ENCODE measurements around the gene PANK4. TPM values are rescaled to one million over a fixed set of nuclear protein-coding genes. Genes with fewer than 3 reads are reported as not detected.
"Not testable (repeated sequence)": the region's sequence is repeated elsewhere in the genome, so short reads cannot be mapped to it uniquely, and the experiment has no call there.

PANK4 gene
- total and polyA plus RNA-seq, 8 donors = 23.2 to 30.9 (median 28.1) TPM

GRCh38 chr1:2463396-2463795 is 63.0 kb downstream of the PANK4 start:
- H3K36me3 ChIP-seq = no peaks in the 10 kb centered on the region
- H3K27ac ChIP-seq = no peak overlapping the region
- H3K4me3 ChIP-seq = no peak overlapping the region
- no peak for ATAC-seq
- intact Hi-C loops (cut with DNase I) = no loop called here
- no peak for TF ChIP-seq CTCF (IDR thresholded peaks at IDR 0.05)
- H3K9me3 ChIP-seq = no peaks in the 10 kb centered on the region
- peaks cover 0 to 5% of the 10 kb centered on the region in 2 donors for H3K4me1 ChIP-seq
- DNase-seq = peak in 2 of 4 donors; percentile 40 to 77
- peaks cover 5 to 84% of the 10 kb centered on the region in 2 donors for H3K27me3 ChIP-seq

- H3K9me3 ChIP-seq = no peaks in the 10 kb centered on the region
- no peak for TF ChIP-seq CTCF (IDR thresholded peaks at IDR 0.05)
- peaks cover 5 to 83% of the 10 kb centered on the region in 2 donors for H3K27me3 ChIP-seq
- H3K4me3 ChIP-seq = no peak overlapping the region
- peaks cover 0 to 5% of the 10 kb centered on the region in 2 donors for H3K4me1 ChIP-seq
- ATAC-seq = no peak
- no peak for DNase-seq
- intact Hi-C loops (cut with DNase I) = no loop called here
- no peak overlapping the region for H3K27ac ChIP-seq
- H3K36me3 ChIP-seq = no peaks in the 10 kb centered on the region
Measured at GRCh38 chr1:2462819-2463218, 63.6 kb downstream of the PANK4 start.

GRCh38 chr1:2460996-2461751 is 65.2 kb downstream of the PANK4 start:
- intact Hi-C loops (cut with DNase I) = no loop called here
- ATAC-seq = no peak
- no peak overlapping the region for H3K4me3 ChIP-seq
- H3K36me3 ChIP-seq = no peaks in the 10 kb centered on the region
- no peaks in the 10 kb centered on the region for H3K9me3 ChIP-seq
- no peak for DNase-seq
- H3K27me3 ChIP-seq = peaks cover 0 to 83% of the 10 kb centered on the region in 2 donors
- TF ChIP-seq CTCF (IDR thresholded peaks at IDR 0.05) = no peak
- H3K4me1 ChIP-seq = peaks cover 0 to 5% of the 10 kb centered on the region in 2 donors
- no peak overlapping the region for H3K27ac ChIP-seq

- Histone ChIP-seq H3K4me1 (peaks cover 0 to 5% of the 10 kb centered on the region in 2 donors), H3K36me3 (no peaks in the 10 kb centered on the region), H3K9me3 (no peaks in the 10 kb centered on the region), H3K4me3 (no peak overlapping the region), H3K27me3 (peaks cover 0 to 83% of the 10 kb centered on the region in 2 donors), H3K27ac (no peak overlapping the region)
- intact Hi-C loops (cut with DNase I) = no loop called here
- TF ChIP-seq CTCF (IDR thresholded peaks at IDR 0.05) = no peak
- DNase-seq = no peak
- ATAC-seq = no peak
Measured at GRCh38 chr1:2460203-2460602, 66.2 kb downstream of the PANK4 start.

GRCh38 chr1:2459757-2460156 is 66.6 kb downstream of the PANK4 start:
- intact Hi-C loops (cut with DNase I) = no loop called here
- ATAC-seq (no peak), DNase-seq (peak in 2 of 4 donors; percentile 66 to 84)
- Histone ChIP-seq H3K4me1 (peaks cover 0 to 5% of the 10 kb centered on the region in 2 donors), H3K27me3 (peaks cover 0 to 83% of the 10 kb centered on the region in 2 donors), H3K36me3 (no peaks in the 10 kb centered on the region), H3K27ac (no peak overlapping the region), H3K4me3 (no peak overlapping the region), H3K9me3 (no peaks in the 10 kb centered on the region)
- no peak for TF ChIP-seq CTCF (IDR thresholded peaks at IDR 0.05)

- DNase-seq; intact Hi-C loops (cut with DNase I); ATAC-seq; H3K4me1 ChIP-seq; H3K9me3 ChIP-seq; H3K27ac ChIP-seq; H3K36me3 ChIP-seq; H3K4me3 ChIP-seq: not testable (repeated sequence)
- H3K27me3 ChIP-seq = peaks cover 0 to 83% of the 10 kb centered on the region in 2 donors
Measured at GRCh38 chr1:2459102-2459753, 67.2 kb downstream of the PANK4 start.
